ENCODE results near the gene DBN1. TPM values are rescaled to one million over a fixed set of nuclear protein-coding genes. Genes with fewer than 3 reads are reported as not detected.
A peak's percentile ranks its signal among the peaks of the same experiment; 100 is the strongest.

DBN1 gene
- total and polyA plus RNA-seq, 9 of the 15 experiments (the other 6 are each of a cell fraction or from before 2014, with no cell fraction given), result 0.25 to 87.2 (median 27.9) TPM

- peak overlapping the region; percentile 42 for H3K4me2 ChIP-seq (ENCODE audit: insufficient read depth, low read length)
- FAIRE-seq, result no peak
- in situ Hi-C loops (cut with MboI) (loop anchor here (10.0 kb wide), 1 partner anchor 339 kb away; no protein-coding TSS in a partner anchor), intact Hi-C loops (cut with micrococcal nuclease) (loop anchor here (1.0 to 2.0 kb wide), 4 partner anchors 27 to 340 kb away; partner anchors contain the start of gene GRK6)
- peaks cover 16% of the 10 kb centered on the region for H4K20me1 ChIP-seq (replicated peaks; ENCODE audit: control insufficient read depth, insufficient read depth, low read length)
- TF ChIP-seq NFXL1 (CRISPR knock-in tag; IDR thresholded peaks at IDR 0.05), result no peak
- no peak for TF ChIP-seq RBFOX2 (IDR thresholded peaks at IDR 0.05; ENCODE audit: low read depth, low read length)
- TF ChIP-seq, protein P1, sequence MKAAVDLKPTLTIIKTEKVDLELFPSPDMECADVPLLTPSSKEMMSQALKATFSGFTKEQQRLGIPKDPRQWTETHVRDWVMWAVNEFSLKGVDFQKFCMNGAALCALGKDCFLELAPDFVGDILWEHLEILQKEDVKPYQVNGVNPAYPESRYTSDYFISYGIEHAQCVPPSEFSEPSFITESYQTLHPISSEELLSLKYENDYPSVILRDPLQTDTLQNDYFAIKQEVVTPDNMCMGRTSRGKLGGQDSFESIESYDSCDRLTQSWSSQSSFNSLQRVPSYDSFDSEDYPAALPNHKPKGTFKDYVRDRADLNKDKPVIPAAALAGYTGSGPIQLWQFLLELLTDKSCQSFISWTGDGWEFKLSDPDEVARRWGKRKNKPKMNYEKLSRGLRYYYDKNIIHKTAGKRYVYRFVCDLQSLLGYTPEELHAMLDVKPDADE (conservative IDR thresholded peaks at IDR 0.05; ENCODE audit: control insufficient read depth, low read depth, low read length), result peak; percentile 36; the same call in 1 of the 2 replicates
- TF ChIP-seq RCOR1 (IDR thresholded peaks at IDR 0.05; ENCODE audit: borderline replicate concordance in 1 of 2, low read depth in 2 of 2, low read length in 2 of 2), result no peak
- no peak for TF ChIP-seq MYC (IDR thresholded peaks at IDR 0.05; ENCODE audit: low read depth, low read length)
- TF ChIP-seq MYC (CRISPR knock-in tag; IDR thresholded peaks at IDR 0.05; ENCODE audit: borderline replicate concordance, low read depth), result 0 out of 2 replicates have a peak, but pooled peaks have one; percentile 49
- no peak for TF ChIP-seq ZNF586 (CRISPR knock-in tag; conservative IDR thresholded peaks at IDR 0.05)
- no peak for TF ChIP-seq BRD9 (IDR thresholded peaks at IDR 0.05; ENCODE audit: low read depth, partially characterized antibody)
- no peak for TF ChIP-seq ZNF57 (CRISPR knock-in tag; IDR thresholded peaks at IDR 0.05)
- no peak for TF ChIP-seq RAD51 (IDR thresholded peaks at IDR 0.05; ENCODE audit: borderline replicate concordance, low read depth)
- no peak for TF ChIP-seq FOXJ3 (CRISPR knock-in tag; IDR thresholded peaks at IDR 0.05)
- no peak for TF ChIP-seq SMAD3 (CRISPR knock-in tag; conservative IDR thresholded peaks at IDR 0.05)
- TF ChIP-seq, protein P2, sequence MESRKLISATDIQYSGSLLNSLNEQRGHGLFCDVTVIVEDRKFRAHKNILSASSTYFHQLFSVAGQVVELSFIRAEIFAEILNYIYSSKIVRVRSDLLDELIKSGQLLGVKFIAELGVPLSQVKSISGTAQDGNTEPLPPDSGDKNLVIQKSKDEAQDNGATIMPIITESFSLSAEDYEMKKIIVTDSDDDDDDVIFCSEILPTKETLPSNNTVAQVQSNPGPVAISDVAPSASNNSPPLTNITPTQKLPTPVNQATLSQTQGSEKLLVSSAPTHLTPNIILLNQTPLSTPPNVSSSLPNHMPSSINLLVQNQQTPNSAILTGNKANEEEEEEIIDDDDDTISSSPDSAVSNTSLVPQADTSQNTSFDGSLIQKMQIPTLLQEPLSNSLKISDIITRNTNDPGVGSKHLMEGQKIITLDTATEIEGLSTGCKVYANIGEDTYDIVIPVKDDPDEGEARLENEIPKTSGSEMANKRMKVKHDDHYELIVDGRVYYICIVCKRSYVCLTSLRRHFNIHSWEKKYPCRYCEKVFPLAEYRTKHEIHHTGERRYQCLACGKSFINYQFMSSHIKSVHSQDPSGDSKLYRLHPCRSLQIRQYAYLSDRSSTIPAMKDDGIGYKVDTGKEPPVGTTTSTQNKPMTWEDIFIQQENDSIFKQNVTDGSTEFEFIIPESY (CRISPR knock-in tag; IDR thresholded peaks at IDR 0.05), result peak; percentile 81; the same call in 1 of the 2 replicates
- no peak for TF ChIP-seq XRCC5 (IDR thresholded peaks at IDR 0.05; ENCODE audit: low read depth, low read length)
- H3K9me1 ChIP-seq (ENCODE audit: control insufficient read depth, insufficient read depth, low read length), result peaks cover 3% of the 10 kb centered on the region
- ATAC-seq, result no peak
- peaks cover 0 to 56% of the 10 kb centered on the region in 2 experiments; a peak in 3 of 5 replicates for H3K4me1 ChIP-seq (replicated peaks in 1 of 2; ENCODE audit: control insufficient read depth in 2 of 2, insufficient read depth in 2 of 2, low read length in 2 of 2)
- H3K27ac ChIP-seq (ENCODE audit: extremely low read depth, low read depth, low read length), result no peak overlapping the region
- ChIA-PET POLR2A (interaction anchor here (1.0 to 2.5 kb wide), 10 partner anchors 9 to 144 kb away, joined by 3 to 19 read pairs (median 6); partner anchors contain the start of genes PDLIM7 and PRR7), CTCF (ENCODE audit: low intra/inter-chr PET ratio) (interaction anchor here (0.6 to 6.2 kb wide), 6 partner anchors 19 to 144 kb away, joined by 3 to 107 read pairs (median 9); partner anchors contain the start of gene DBN1)
- H3K79me2 ChIP-seq (ENCODE audit: control insufficient read depth, insufficient read depth, low read length), result peaks cover 10% of the 10 kb centered on the region; the same call in 2 of the 3 replicates
- H3K9ac ChIP-seq (ENCODE audit: insufficient read depth in 1 of 2, low read depth in 2 of 2, low read length in 2 of 2), result peak overlapping the region; percentile 24 to 97; a peak in 2 of 4 replicates
- H3K4me3 ChIP-seq, result peak overlapping the region; percentile 88; the same call in 1 of the 2 replicates
- H3K36me3 ChIP-seq (ENCODE audit: control insufficient read depth, insufficient read depth, low read length), result peaks cover 20% of the 10 kb centered on the region; the same call in 1 of the 3 replicates
- H3K9me3 ChIP-seq (replicated peaks; ENCODE audit: control insufficient read depth, insufficient read depth, low read depth, low read length), result no peaks in the 10 kb centered on the region
- 0 out of 2 replicates have a peak overlapping the region, but pooled peaks have one; percentile 44 for H2AFZ ChIP-seq (ENCODE audit: low read depth, low read length)
- WGBS (ENCODE audit: insufficient coverage, low coverage, missing lambda C conversion rate), result 27% methylated on average over 15 of the region's 31 CpGs
- H3K27me3 ChIP-seq (ENCODE audit: control insufficient read depth in 2 of 2, insufficient read depth in 2 of 2, low read length in 2 of 2), result no peaks in the 10 kb centered on the region
- BruUV-seq (replicated peaks), result no TSS peak
- no peak for DNase-seq (ENCODE audit: extremely low read depth in 1 of 4, low spot score in 3 of 4)
Observed at GRCh38 chr5:177453852-177454396, 19.5 kb downstream of the DBN1 start.

Data from K562 (cell line).